Measurements from ENCODE around the gene LPA.

LPA gene

DNA sequence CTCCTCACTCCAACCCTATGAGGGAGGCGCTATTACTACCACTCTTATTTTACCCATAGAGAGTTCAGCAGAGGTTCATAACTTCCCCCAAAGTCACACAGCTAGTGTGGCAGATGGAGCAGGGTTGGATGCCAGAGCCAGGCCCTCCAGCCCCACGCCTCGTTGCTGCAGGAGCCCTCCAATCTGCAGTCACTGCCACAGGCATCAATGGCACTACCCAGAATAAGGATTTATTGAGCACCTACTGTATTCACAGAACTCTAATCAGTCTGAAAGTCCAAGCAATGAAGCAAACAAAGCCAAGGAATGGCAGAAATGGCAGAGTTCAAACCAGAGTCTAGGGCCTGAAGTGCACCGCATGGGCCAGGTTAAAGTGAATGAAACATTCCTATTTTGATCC lies 144.9 kb downstream of the LPA start:
- no peak overlapping the region for H3K4me3 ChIP-seq (ENCODE audit: low read depth, low read length)
- no peak for TF ChIP-seq CTCF (IDR thresholded peaks at IDR 0.05; ENCODE audit: low read depth, low read length)

DNA sequence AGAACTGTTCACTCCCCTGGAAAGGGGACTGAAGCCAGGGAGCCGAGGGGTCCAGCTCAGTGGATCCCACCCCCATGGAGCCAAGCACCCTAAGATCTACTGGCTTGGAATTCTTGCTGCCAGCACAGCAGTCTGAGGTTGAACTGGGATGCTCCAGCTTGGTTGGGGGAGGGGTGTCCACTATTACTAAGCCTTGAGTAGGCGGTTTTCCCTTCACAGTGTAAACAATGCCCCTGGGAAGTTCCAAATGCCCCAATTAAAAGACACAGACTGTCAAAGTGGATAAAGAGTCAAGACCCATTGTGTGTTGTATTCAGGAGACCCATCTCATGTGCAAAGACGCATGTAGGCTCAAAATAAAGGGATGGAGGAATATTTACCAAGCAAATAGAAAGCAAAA lies 150.2 kb downstream of the LPA start:
- TF ChIP-seq CTCF (IDR thresholded peaks at IDR 0.05; ENCODE audit: low read depth, low read length), result no peak
- H3K4me3 ChIP-seq (ENCODE audit: low read depth, low read length), result no peak overlapping the region

- H3K4me3 ChIP-seq (ENCODE audit: low read depth, low read length), result no peak overlapping the region
- TF ChIP-seq CTCF (IDR thresholded peaks at IDR 0.05; ENCODE audit: low read depth, low read length), result no peak
These were observed 153.0 kb downstream of the LPA start for GRCh38 chr6:160510976-160511617.

DNA sequence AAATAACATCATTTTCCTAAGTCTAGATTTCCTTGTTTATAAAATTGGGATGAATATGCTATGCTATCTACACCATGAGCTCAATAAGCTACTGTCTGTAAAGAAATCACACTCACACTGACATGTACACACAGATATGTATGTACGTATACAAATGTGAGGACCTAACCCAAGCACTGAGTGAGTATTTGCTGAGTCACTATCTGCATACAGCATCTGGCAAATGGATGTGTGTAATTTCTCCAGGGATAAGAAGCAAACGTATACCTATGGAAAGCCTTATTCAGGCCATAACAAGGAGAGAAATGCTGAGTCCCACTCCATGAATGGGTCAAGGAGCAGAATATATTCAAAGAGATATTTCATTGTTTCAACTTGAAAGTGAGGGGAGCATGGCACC lies 153.9 kb downstream of the LPA start:
- no peak for TF ChIP-seq CTCF (IDR thresholded peaks at IDR 0.05; ENCODE audit: low read depth, low read length)
- no peak overlapping the region for H3K4me3 ChIP-seq (ENCODE audit: low read depth, low read length)

DNA sequence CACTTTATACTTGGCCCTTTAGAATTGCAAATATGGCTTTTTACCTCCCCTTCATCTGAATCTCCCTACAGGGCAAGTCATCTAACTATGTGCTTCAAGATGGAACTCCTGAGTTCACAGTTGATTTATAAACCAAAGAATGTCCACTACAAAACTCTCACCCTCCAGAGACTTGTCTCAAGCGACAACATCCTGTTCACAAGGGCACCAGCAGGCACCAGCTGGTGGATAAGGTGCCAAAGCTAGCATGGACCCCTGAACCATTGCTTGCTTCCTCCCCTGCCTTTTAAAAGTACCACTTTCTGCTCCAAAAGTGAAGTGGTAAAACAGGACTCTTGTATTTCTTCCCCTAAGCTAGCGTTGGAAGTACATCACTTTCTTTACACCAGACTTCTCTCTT lies 154.5 kb downstream of the LPA start:
- no peak overlapping the region for H3K4me3 ChIP-seq (ENCODE audit: low read depth, low read length)
- no peak for TF ChIP-seq CTCF (IDR thresholded peaks at IDR 0.05; ENCODE audit: low read depth, low read length)

DNA sequence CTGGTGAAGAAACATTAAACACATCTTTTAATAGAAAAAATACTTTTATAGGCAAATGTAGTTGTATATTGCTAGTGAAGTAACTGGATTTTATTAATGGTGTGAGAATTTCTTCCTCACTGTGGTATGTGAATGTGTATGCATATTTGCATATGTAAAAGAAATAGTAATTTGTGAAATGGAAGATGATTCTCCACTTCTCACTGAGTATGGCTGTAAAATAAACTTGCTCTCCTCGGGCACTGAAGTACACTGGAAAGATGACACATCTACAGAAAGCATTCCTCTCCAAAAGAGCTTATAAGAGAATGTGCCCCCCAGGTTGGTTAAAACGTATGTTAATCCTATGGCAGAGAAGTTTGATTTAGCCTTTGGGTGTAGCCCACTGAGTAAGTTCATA lies 155.5 kb downstream of the LPA start:
- no peak for TF ChIP-seq CTCF (IDR thresholded peaks at IDR 0.05; ENCODE audit: low read depth, low read length)
- H3K4me3 ChIP-seq (ENCODE audit: low read depth, low read length), result no peak overlapping the region

GRCh38 chr6:160507420-160507819 lies 156.7 kb downstream of the LPA start:
- no peak overlapping the region for H3K4me3 ChIP-seq (ENCODE audit: low read depth, low read length)
- TF ChIP-seq CTCF (IDR thresholded peaks at IDR 0.05; ENCODE audit: low read depth, low read length), result no peak

Measured in WI38 (cell line).